ENCODE data around the gene HUS1. TPM values are rescaled to one million over a fixed set of nuclear protein-coding genes. Genes with fewer than 3 reads are reported as not detected.

The HUS1 gene
- total and polyA plus RNA-seq, 2 of the 4 experiments (the other 2 are of a cell fraction) = 16.2 to 18.3 TPM

GRCh38 chr7:47999413-47999812 lies 20.0 kb upstream of the HUS1 start:
- BruUV-seq (replicated peaks) = no TSS peak
- Histone ChIP-seq H3K27ac (ENCODE audit: insufficient read depth, low read length) (no peak overlapping the region), H2BK120ac (ENCODE audit: low read depth, low read length) (no peak overlapping the region), H3K9me3 (ENCODE audit: control insufficient read depth, insufficient read depth, low read length) (no peaks in the 10 kb centered on the region), H4K91ac (ENCODE audit: insufficient read depth, low read depth, low read length) (no peak overlapping the region), H2AK9ac (replicated peaks; ENCODE audit: low read depth, low read length, poor library complexity) (no peak overlapping the region), H3K4ac (ENCODE audit: low read depth, low read length) (no peak overlapping the region), H3K23ac (ENCODE audit: low read depth, low read length) (no peak overlapping the region), H3K9me1 (ENCODE audit: insufficient read depth, low read length) (no peaks in the 10 kb centered on the region), H2BK20ac (ENCODE audit: low read depth, low read length) (no peak overlapping the region), H3K14ac (replicated peaks; ENCODE audit: low read depth, low read length) (no peak overlapping the region), H2AK5ac (ENCODE audit: low read depth, low read length) (no peak overlapping the region), H2AFZ (replicated peaks; ENCODE audit: low read length, poor library complexity) (no peak overlapping the region), H4K20me1 (ENCODE audit: insufficient read depth, low read length) (no peaks in the 10 kb centered on the region), H4K5ac (ENCODE audit: low read depth, low read length) (no peak overlapping the region), H3K36me3 (ENCODE audit: control insufficient read depth, insufficient read depth, low read length) (no peaks in the 10 kb centered on the region), H4K8ac (ENCODE audit: low read depth in 2 of 2, low read length in 2 of 2) (no peak overlapping the region), H3K4me3 (ENCODE audit: insufficient read depth, low read depth, low read length) (no peak overlapping the region), H3K9ac (ENCODE audit: low read depth, low read length) (no peak overlapping the region), H2BK5ac (ENCODE audit: low read depth, low read length, poor library complexity, severe bottlenecking) (no peak overlapping the region), H2BK15ac (ENCODE audit: low read depth, low read length) (no peak overlapping the region), H3K4me2 (ENCODE audit: low read depth, low read length) (no peak overlapping the region), H3K79me1 (ENCODE audit: low read depth in 1 of 2, low read length in 2 of 2) (no peaks in the 10 kb centered on the region), H3K4me1 (ENCODE audit: control insufficient read depth, insufficient read depth, low read length) (0 out of 2 replicates have a peak, but pooled peaks cover under 1% of the 10 kb centered on the region), H3K27me3 (ENCODE audit: control insufficient read depth, insufficient read depth, low read length) (no peaks in the 10 kb centered on the region), H3K18ac (ENCODE audit: low read depth, low read length) (no peak overlapping the region), H3K56ac (ENCODE audit: extremely low read depth, insufficient read depth, low read length) (no peak overlapping the region)
- ATAC-seq (ENCODE audit: low read depth) (no peak), DNase-seq (no peak)
- ChIA-PET POLR2A (ENCODE audit: unreplicated experiment) (no interaction called here), CTCF (interaction anchor here (1.4 to 1.5 kb wide), 2 partner anchors 111 to 156 kb away, joined by 3 to 6 read pairs; no protein-coding TSS in a partner anchor)
- 92% methylated on average over 11 of the region's 12 CpGs; no CpG with 5 or more reads in 1 of the 2 experiments for WGBS, 2 experiments (ENCODE audit: extremely low coverage in 2 of 2, insufficient read length in 1 of 2)
- intact Hi-C loops (cut with micrococcal nuclease) = no loop called here
- dilution Hi-C loops (cut with HindIII; ENCODE audit: low sequenced_read_pairs, unreplicated experiment) = loop anchor here (25.0 kb wide), 1 partner anchor 113 kb away; no protein-coding TSS in a partner anchor
- in situ Hi-C loops (cut with MboI; ENCODE audit: low sequenced_read_pairs) = no loop called here
- TF ChIP-seq MAZ (IDR thresholded peaks at IDR 0.05; ENCODE audit: borderline replicate concordance, low read depth, low read length) = no peak
- 0 out of 2 replicates have a peak, but pooled peaks have one; percentile 8 for TF ChIP-seq CEBPB (IDR thresholded peaks at IDR 0.05; ENCODE audit: low read depth, low read length)
